Heart left ventricle (tissue), 13 donors: ENCODE data around the gene PTGFRN.

Experiments used
- CTCF ChIP-seq, 12 donors: fragments of 200-600 bp; sonication (generic) in 4 of 12; IDR thresholded peaks; one replicate each; pipeline versions ENCODE4 v1.5.0 to v1.8.0; 2018 to 2022; ENCODE audit warnings: antibody characterized with exemption in 12 of 12, mild to moderate bottlenecking in 5 of 12
- POLR2A ChIP-seq, 2 donors: fragments of 450-650 bp; IDR thresholded peaks; one replicate each; pipeline ENCODE4 v1.6.1; 2017; ENCODE audit warnings: antibody characterized with exemption in 2 of 2, mild to moderate bottlenecking in 2 of 2, moderate library complexity in 2 of 2
- donor health status: ischemic (EF 13 %, LVEDD 7.1; RV severe dilation, severe dysfunction).
- donor health status: DM: no; HTN: yes; CAD: no.
- donor health status: DM: no; HTN: no; CAD: no.
- donor health status: ischemic (EF 25% LVEDD 6.9; RV normal size, moderate dysfunction).
- donor health status: ischemic (EF 25% LVEDD 5.7; RV mildly dilated, moderate dysfunction).
- donor health status: ischemic (EF 35%, LVEDD 5.7; RV mildly dilated, moderate dysfunction).
- donor health status: nonischemic (EF 11% LVEDD 7.7; RV severe dilation, severe dysfunction).
- donor health status: DM: yes; HTN: yes; CAD: no.
- donor health status: PGD.
- donor health status: ischemic (EF 29% LVEDD 5.4; RV normal size, mild dysfunction).
- donor health status: nonischemic (EF 23%, LVEDD 6.1; RV moderate dilation, normal function).

GRCh38 chr1:116943438-116943837, 33.7 kb downstream of the PTGFRN start:
- no peak for TF ChIP-seq CTCF (IDR thresholded peaks at IDR 0.05)
- no peak for TF ChIP-seq POLR2A (IDR thresholded peaks at IDR 0.05)
